Coronary artery (tissue), 2 donors: Measurements from ENCODE around the gene ACP7.

ENCODE experiments used
- DNase-seq: peaks from one replicate; pipeline ENCODE4 v3.0.0-alpha.2; 2017; ENCODE audit warnings: low spot score
- H3K27ac ChIP-seq, 2 donors: fragments of 200-600 bp; sonication (generic); one replicate each; pipeline ENCODE4 v1.5.1; 2016 to 2019
- H3K4me3 ChIP-seq: fragments of 200-600 bp; sonication (generic); 2 replicates; pipeline ENCODE4 v1.5.1; 2016; ENCODE audit warnings: mild to moderate bottlenecking, moderate library complexity
- TF ChIP-seq, protein P1 (sequence below): fragments of 200-600 bp; sonication (generic); IDR thresholded peaks from one replicate; pipeline ENCODE4 v1.5.1; 2019; ENCODE audit warnings: antibody characterized with exemption

ACP7 gene, protein sequence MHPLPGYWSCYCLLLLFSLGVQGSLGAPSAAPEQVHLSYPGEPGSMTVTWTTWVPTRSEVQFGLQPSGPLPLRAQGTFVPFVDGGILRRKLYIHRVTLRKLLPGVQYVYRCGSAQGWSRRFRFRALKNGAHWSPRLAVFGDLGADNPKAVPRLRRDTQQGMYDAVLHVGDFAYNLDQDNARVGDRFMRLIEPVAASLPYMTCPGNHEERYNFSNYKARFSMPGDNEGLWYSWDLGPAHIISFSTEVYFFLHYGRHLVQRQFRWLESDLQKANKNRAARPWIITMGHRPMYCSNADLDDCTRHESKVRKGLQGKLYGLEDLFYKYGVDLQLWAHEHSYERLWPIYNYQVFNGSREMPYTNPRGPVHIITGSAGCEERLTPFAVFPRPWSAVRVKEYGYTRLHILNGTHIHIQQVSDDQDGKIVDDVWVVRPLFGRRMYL

DNA sequence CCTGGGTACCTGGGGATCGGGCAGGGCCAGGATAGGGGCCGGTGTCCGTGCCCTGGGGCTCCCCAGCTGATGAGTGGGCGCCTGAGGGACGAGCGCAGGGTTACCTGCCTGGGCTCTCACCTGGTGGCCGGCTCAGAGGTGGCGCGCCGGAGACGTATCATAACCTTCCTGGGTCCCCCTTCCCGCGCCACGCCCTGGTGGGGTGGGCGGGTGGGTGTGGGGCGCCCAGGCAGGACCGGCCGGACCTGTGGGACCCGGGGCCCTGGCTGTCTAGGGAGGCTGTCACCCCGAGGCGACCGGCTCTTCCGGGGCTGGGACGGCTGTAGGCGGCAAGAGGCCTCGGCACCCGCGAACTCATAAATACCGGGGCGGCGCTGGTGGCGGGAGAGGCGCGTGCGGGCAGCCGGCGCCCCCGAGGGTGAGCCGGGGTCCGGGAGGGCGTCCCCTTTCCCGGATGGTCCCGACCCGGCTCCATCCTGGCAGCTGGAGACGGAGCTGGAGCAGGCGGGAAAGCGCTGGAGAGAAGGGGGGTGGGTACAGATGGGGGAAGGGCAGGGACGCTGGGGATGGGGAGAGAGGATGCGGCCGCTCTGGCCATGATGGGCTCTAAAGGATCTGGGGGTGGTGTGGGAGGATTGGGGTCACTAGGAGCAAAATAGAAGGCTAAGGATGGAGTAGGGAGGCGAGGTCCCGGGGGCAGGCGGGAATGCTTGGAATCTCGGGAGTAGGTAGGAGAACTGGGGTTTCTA lies at the start of gene ACP7:
ACP7 (plus strand) TSS at position 386 of the 749 bp plus-strand sequence. CDS start 902 bp downstream, outside the sequence.
- no peak for DNase-seq
- TF ChIP-seq, protein P1, sequence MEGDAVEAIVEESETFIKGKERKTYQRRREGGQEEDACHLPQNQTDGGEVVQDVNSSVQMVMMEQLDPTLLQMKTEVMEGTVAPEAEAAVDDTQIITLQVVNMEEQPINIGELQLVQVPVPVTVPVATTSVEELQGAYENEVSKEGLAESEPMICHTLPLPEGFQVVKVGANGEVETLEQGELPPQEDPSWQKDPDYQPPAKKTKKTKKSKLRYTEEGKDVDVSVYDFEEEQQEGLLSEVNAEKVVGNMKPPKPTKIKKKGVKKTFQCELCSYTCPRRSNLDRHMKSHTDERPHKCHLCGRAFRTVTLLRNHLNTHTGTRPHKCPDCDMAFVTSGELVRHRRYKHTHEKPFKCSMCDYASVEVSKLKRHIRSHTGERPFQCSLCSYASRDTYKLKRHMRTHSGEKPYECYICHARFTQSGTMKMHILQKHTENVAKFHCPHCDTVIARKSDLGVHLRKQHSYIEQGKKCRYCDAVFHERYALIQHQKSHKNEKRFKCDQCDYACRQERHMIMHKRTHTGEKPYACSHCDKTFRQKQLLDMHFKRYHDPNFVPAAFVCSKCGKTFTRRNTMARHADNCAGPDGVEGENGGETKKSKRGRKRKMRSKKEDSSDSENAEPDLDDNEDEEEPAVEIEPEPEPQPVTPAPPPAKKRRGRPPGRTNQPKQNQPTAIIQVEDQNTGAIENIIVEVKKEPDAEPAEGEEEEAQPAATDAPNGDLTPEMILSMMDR = no peak
- Histone ChIP-seq H3K4me3 (peak within 1 kb of the TSS; percentile 49), H3K27ac (no peak within 1 kb of the TSS)

DNA sequence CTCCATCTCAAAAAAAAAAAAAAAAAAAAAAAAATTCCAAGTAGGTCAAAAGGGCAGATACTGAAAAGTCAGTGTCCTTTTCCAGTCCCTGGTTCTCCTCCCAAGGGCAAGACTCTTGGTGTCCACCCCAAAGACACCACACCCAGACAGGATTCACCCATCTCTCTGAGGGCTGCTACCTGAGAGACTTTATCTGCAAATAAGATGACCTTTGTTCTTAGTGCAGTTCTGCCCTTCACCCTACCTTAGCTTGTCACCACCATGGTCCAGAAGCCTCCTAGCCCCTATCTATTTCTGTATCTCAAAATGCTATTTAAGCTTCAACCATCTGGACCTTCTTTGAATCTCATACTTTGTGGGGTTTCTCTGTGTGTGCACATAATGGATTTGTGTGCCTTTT lies 47.6 kb upstream of the ACP7 start:
- TF ChIP-seq, protein P1 = no peak
- H3K4me3 ChIP-seq = no peak overlapping the region
- no peak for DNase-seq
- H3K27ac ChIP-seq = no peak overlapping the region

DNA sequence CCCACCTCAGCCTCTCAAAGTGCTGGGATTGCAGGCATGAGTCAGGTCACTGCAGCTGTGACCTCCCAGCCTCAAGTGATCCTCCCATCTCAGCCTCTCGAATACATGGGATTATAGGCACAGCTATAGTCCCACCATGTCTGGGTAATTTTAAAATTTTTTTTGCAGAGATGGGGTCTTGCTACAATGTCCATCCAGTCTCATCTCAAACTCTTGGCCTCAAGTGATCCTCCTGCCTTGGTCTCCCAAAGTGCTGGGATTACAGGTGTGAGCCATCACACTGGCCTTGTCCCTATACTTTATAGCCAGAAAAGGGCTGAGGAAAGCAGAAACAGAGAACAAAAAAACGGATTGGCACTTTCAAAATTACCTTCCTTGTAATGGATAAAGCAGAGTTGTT lies 47.0 kb upstream of the ACP7 start:
- Histone ChIP-seq H3K4me3 (no peak overlapping the region), H3K27ac (no peak overlapping the region)
- TF ChIP-seq, protein P1 = no peak
- DNase-seq = no peak

DNA sequence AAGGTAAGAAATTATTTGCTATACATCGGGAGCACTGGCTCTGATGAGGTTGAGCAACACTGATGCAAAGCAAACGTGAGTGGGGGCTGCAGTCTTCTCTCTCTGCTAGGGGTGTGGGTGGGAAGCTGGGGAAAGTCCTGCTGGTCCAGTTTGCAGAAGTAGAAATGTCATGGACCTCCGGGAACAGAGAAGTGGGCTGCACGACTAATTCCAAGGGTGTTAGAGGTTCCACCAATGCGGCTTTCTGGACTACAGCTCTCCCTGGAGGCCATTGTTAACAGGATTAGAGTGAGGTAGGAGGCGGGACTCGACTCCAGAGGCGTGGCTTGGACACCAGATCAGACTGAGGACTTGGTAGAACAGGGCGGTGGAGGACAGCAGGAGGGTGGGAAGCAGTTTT lies 46.1 kb upstream of the ACP7 start:
- Histone ChIP-seq H3K4me3 (no peak overlapping the region), H3K27ac (no peak overlapping the region)
- no peak for DNase-seq
- TF ChIP-seq, protein P1 = no peak

DNA sequence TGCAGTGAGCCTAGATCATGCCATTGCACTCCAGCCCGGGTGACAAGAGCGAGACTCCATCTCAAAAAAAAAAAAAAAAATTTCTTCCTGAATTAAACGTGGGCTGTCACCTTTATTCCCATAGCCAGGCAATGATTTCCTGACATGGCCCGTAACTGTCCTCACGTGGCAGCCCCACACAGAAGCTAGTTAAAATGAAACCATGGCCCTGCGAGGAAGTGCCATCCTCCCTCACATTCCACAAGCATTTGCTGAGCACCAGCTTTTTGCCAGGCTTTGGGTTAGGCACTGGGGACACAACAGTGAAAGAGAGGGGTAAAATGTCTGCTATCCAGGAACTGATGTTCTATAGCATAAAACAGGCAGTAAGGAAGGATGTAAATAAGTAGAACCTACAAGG lies 38.7 kb upstream of the ACP7 start:
- no peak overlapping the region for H3K4me3 ChIP-seq
- no peak overlapping the region for H3K27ac ChIP-seq
- TF ChIP-seq, protein P1 = no peak
- no peak for DNase-seq

DNA sequence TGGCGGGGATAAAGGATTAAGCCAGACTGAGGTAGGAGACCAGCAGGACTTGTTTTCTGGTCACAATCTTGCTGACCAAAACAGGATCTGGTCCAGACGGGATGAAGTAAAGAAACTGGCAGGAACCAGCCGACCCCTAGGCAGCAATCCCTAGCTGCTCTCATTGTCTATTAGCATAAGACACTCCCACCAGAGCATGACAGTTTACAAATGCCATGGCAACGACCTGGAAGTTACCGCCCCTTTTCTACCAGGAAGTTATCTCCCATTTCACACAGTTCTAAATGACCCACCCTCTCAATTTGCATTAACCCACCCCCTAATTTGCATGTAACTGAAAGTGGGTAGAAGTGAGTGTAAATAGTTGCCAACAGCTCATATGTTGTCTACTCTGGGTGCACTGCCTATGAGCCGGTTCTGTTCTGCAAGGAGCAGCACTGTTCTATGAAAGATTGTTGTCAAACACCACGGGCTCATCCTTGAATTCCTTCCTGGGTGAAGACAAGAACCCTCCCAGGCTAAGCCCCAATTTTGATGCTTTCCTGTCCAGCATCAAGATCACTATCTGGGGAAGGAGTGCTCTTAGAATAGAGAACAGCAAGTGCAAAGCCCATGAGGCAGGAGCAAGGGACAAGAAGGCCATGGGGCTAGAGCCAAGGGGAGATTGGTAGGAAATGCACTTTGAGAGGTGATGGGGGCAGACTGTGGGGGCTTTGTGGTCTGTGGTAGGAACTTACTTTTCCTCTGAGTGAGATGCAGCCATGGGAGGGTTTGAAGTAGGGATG lies 37.9 kb upstream of the ACP7 start:
- H3K27ac ChIP-seq = no peak overlapping the region
- DNase-seq = no peak
- H3K4me3 ChIP-seq = no peak overlapping the region
- TF ChIP-seq, protein P1 = no peak
